Measurements from ENCODE around the gene ATP4A.

Gene ATP4A

GRCh38 chr19:35508129-35508528 is 55.3 kb downstream of the ATP4A start:
- DNase-seq (ENCODE audit: low read depth), result no peak
- TF ChIP-seq CTCF (IDR thresholded peaks at IDR 0.05; ENCODE audit: control insufficient read depth, extremely low read depth, insufficient read depth), result no peak
- no peak overlapping the region for H3K4me3 ChIP-seq (ENCODE audit: low read depth, low read length)

- no peak for TF ChIP-seq CTCF (IDR thresholded peaks at IDR 0.05; ENCODE audit: control insufficient read depth, extremely low read depth, insufficient read depth)
- DNase-seq (ENCODE audit: low read depth), result no peak
Measured at GRCh38 chr19:35507561-35507960, 55.9 kb downstream of the ATP4A start.

GRCh38 chr19:35506011-35506410 is 57.4 kb downstream of the ATP4A start:
- H3K4me3 ChIP-seq (ENCODE audit: low read depth, low read length), result no peak overlapping the region
- no peak for TF ChIP-seq CTCF (IDR thresholded peaks at IDR 0.05; ENCODE audit: control insufficient read depth, extremely low read depth, insufficient read depth)
- no peak for DNase-seq (ENCODE audit: low read depth)

More at GRCh38 chr19:35507561-35507960, 55.9 kb downstream of the ATP4A start:
- no peak overlapping the region for H3K4me3 ChIP-seq (ENCODE audit: low read depth, low read length)

- no peak overlapping the region for H3K4me3 ChIP-seq (ENCODE audit: low read depth, low read length)
- DNase-seq (ENCODE audit: low read depth), result no peak
- no peak for TF ChIP-seq CTCF (IDR thresholded peaks at IDR 0.05; ENCODE audit: control insufficient read depth, extremely low read depth, insufficient read depth)
Measured at GRCh38 chr19:35502751-35503150, 60.7 kb downstream of the ATP4A start.

GRCh38 chr19:35501684-35502083 is 61.8 kb downstream of the ATP4A start:
- H3K4me3 ChIP-seq (ENCODE audit: low read depth, low read length), result no peak overlapping the region
- no peak for TF ChIP-seq CTCF (IDR thresholded peaks at IDR 0.05; ENCODE audit: control insufficient read depth, extremely low read depth, insufficient read depth)
- no peak for DNase-seq (ENCODE audit: low read depth)

GRCh38 chr19:35500611-35501010 is 62.8 kb downstream of the ATP4A start:
- H3K4me3 ChIP-seq (ENCODE audit: low read depth, low read length), result no peak overlapping the region
- no peak for DNase-seq (ENCODE audit: low read depth)
- no peak for TF ChIP-seq CTCF (IDR thresholded peaks at IDR 0.05; ENCODE audit: control insufficient read depth, extremely low read depth, insufficient read depth)

Measured in LNCaP clone FGC (cell line).